Measurements from ENCODE around the gene MFAP5.
"Not testable (repeated sequence)": the region's sequence is repeated elsewhere in the genome, so short reads cannot be mapped to it uniquely, and the experiment has no call there.

MFAP5 gene

GRCh38 chr12:8675591-8676036 lies 13.0 kb upstream of the MFAP5 start:
- no peak for DNase-seq (ENCODE audit: low read depth in 2 of 2)

GRCh38 chr12:8672381-8672780 lies 9.8 kb upstream of the MFAP5 start:
- DNase-seq (ENCODE audit: low read depth in 2 of 2) = no peak

GRCh38 chr12:8668441-8668840 lies 5.8 kb upstream of the MFAP5 start:
- DNase-seq (ENCODE audit: low read depth in 2 of 2) = no peak

- DNase-seq (ENCODE audit: low read depth in 2 of 2) = no peak
Measured at GRCh38 chr12:8667270-8667669, 4.6 kb upstream of the MFAP5 start.

- no peak for DNase-seq (ENCODE audit: low read depth in 2 of 2)
Measured at GRCh38 chr12:8665759-8666158, 3.1 kb upstream of the MFAP5 start.

GRCh38 chr12:8664228-8664913 lies 1.7 kb upstream of the MFAP5 start:
- no peak for DNase-seq (ENCODE audit: low read depth in 2 of 2)

GRCh38 chr12:8661751-8662150 lies 875 bp downstream of the MFAP5 start:
- no peak for DNase-seq (ENCODE audit: low read depth in 2 of 2)

GRCh38 chr12:8661016-8661415 lies 1.6 kb downstream of the MFAP5 start:
- DNase-seq (ENCODE audit: low read depth in 2 of 2) = no peak

- DNase-seq (ENCODE audit: low read depth in 2 of 2) = no peak
Measured at GRCh38 chr12:8658346-8658745, 4.3 kb downstream of the MFAP5 start.

- no peak for DNase-seq (ENCODE audit: low read depth in 2 of 2)
Measured at GRCh38 chr12:8655421-8655820, 7.2 kb downstream of the MFAP5 start.

- DNase-seq (ENCODE audit: low read depth in 2 of 2) = peak; percentile 48 to 51
Measured at GRCh38 chr12:8648576-8649205, 13.9 kb downstream of the MFAP5 start.

- DNase-seq (ENCODE audit: low read depth in 2 of 2) = no peak
Measured at GRCh38 chr12:8647968-8648367, 14.7 kb downstream of the MFAP5 start.

- peak; percentile 26 to 43 for DNase-seq (ENCODE audit: low read depth in 2 of 2)
Measured at GRCh38 chr12:8644345-8645248, 18.0 kb downstream of the MFAP5 start.

- no peak for DNase-seq (ENCODE audit: low read depth in 2 of 2)
Measured at GRCh38 chr12:8642775-8643174, 19.9 kb downstream of the MFAP5 start.

- no peak for DNase-seq (ENCODE audit: low read depth in 2 of 2)
Measured at GRCh38 chr12:8639936-8640335, 22.7 kb downstream of the MFAP5 start.

GRCh38 chr12:8638951-8639350 lies 23.7 kb downstream of the MFAP5 start:
- no peak for DNase-seq (ENCODE audit: low read depth in 2 of 2)

- no peak for DNase-seq (ENCODE audit: low read depth in 2 of 2)
Measured at GRCh38 chr12:8637666-8638065, 25.0 kb downstream of the MFAP5 start.

- DNase-seq (ENCODE audit: low read depth in 2 of 2) = no peak
Measured at GRCh38 chr12:8637244-8637643, 25.4 kb downstream of the MFAP5 start.

- DNase-seq (ENCODE audit: low read depth in 2 of 2) = no peak
Measured at GRCh38 chr12:8636581-8636980, 26.0 kb downstream of the MFAP5 start.

- not testable (repeated sequence) for DNase-seq (ENCODE audit: low read depth in 2 of 2)
Measured at GRCh38 chr12:8636007-8636346, 26.6 kb downstream of the MFAP5 start.

GRCh38 chr12:8635342-8636006 lies 27.2 kb downstream of the MFAP5 start:
- DNase-seq (ENCODE audit: low read depth in 2 of 2) = not testable (repeated sequence)

GRCh38 chr12:8630131-8630530 lies 32.5 kb downstream of the MFAP5 start:
- no peak for DNase-seq (ENCODE audit: low read depth in 2 of 2)
